ENCODE data around the gene ACACB.

ACACB gene

DNA sequence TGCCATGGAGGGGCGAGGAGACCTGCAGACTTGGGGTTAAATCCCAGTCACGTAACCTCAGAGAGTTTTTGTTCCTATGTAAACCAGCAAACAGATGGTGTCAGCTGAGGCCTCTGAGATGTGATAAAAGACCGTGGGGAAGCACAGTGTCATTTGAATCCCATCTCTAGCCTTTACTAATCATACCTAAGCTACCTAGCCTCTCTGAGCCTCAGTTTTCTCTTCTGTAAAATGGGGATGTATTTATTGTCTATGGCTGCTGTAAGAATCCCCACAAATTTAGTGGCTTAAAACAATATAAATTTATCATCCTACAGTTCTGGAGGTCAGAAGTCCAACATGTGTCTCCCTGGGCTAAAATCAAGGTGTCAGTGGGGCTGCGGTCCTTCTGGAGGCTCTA is 158.8 kb downstream of the ACACB start:
- TF ChIP-seq, protein P1, sequence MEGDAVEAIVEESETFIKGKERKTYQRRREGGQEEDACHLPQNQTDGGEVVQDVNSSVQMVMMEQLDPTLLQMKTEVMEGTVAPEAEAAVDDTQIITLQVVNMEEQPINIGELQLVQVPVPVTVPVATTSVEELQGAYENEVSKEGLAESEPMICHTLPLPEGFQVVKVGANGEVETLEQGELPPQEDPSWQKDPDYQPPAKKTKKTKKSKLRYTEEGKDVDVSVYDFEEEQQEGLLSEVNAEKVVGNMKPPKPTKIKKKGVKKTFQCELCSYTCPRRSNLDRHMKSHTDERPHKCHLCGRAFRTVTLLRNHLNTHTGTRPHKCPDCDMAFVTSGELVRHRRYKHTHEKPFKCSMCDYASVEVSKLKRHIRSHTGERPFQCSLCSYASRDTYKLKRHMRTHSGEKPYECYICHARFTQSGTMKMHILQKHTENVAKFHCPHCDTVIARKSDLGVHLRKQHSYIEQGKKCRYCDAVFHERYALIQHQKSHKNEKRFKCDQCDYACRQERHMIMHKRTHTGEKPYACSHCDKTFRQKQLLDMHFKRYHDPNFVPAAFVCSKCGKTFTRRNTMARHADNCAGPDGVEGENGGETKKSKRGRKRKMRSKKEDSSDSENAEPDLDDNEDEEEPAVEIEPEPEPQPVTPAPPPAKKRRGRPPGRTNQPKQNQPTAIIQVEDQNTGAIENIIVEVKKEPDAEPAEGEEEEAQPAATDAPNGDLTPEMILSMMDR (IDR thresholded peaks at IDR 0.05; ENCODE audit: low read length, missing control alignments): no peak
- H3K4me3 ChIP-seq (replicated peaks; ENCODE audit: low read depth, low read length): no peak overlapping the region
- DNase-seq (ENCODE audit: low read depth): no peak

DNA sequence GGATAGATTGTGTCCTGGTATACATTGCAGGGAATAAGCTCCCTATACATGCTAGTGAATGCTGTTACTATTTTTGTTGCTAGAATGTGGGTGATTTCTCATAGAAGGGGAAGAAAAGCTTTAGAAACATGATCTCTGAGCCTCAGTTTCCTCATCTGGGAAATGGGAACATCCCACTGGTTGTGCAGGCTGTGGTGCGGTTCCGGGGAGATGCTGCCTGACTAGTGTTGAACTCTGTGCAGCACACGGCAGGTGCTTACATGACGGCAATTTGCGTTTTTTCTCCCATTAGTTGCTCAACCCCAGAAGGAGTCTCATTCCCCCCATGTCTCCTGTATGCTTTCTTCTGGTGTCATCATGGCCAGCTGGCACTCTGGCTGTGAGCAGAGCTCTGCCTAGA is 159.8 kb downstream of the ACACB start:
- TF ChIP-seq, protein P1 (IDR thresholded peaks at IDR 0.05; ENCODE audit: low read length, missing control alignments): no peak
- no peak for DNase-seq (ENCODE audit: low read depth)
- H3K4me3 ChIP-seq (replicated peaks; ENCODE audit: low read depth, low read length): no peak overlapping the region

DNA sequence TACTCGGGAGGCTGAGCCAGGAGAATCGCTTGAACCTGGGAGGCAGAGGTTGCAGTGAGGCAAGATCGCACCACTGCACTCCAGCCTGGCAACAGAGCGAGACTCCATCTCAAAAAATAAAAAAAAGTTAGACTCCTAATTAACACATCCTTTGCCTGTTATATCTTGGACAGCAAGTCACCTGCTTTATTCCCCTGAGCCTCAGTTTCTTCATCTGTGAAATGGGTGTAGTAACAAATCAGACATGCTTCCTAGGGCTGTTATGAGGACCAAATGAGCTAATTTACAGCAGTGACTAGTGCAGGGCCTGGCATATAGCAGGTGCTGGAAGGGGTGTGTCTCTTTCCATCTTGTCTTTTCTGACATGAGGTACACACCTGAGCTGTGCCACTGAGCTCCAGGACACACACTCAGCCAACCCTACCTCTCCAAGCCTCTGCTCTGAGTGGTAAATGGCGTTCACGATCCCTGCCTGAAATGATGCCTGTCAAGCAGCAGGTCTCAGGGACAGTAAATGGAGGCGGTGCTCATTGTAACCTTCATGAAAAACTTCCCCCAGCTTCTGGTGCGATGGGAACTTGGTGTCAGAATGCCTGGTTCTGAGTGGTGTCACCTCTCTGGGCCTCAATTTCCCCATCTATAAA is 161.0 kb downstream of the ACACB start:
- H3K4me3 ChIP-seq (replicated peaks; ENCODE audit: low read depth, low read length): no peak overlapping the region
- DNase-seq (ENCODE audit: low read depth): no peak
- TF ChIP-seq, protein P1 (IDR thresholded peaks at IDR 0.05; ENCODE audit: low read length, missing control alignments): no peak

DNA sequence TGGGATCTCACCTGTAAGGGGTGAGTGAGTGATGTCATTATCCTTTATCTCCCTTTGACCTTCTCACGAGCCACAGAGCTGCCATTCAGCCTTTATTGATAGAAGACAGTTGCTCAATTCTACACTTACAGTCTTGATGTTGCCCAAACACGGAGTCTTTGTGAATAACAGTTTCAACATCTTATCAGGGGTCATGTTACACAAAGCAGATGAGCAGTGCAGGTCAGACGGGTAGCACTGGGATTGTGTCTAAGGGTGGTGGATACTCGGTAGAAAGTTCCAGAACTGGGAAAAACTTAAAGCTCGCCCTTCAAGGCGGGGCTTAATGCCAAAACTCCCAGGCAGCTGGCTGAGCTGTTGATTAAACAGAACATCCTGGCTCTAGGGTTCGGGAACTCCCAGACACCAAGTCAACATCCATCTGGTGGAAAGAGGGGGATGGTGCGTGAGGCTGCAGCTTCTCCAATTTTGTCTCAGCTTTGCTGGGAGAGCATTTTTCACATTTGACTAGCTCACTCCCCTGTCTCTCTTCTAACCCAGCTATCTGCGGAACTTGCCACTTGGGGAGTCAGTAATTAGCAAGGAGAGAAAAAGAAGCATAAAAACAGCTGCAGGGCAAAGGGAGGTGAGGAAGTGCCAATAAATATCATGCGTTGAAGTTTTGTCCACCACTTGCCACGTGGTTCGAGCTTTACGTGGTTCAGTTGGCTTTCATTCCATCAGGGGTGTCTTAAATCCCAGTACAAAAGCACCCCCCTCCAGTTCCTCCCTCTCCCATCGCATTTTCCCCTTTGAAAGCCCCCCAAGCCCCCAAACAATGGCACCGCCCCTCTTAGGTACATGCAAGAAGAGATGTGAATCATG is 161.7 kb downstream of the ACACB start:
- TF ChIP-seq, protein P1 (IDR thresholded peaks at IDR 0.05; ENCODE audit: low read length, missing control alignments): no peak
- H3K4me3 ChIP-seq (replicated peaks; ENCODE audit: low read depth, low read length): no peak overlapping the region
- DNase-seq (ENCODE audit: low read depth): peak; percentile 11

DNA sequence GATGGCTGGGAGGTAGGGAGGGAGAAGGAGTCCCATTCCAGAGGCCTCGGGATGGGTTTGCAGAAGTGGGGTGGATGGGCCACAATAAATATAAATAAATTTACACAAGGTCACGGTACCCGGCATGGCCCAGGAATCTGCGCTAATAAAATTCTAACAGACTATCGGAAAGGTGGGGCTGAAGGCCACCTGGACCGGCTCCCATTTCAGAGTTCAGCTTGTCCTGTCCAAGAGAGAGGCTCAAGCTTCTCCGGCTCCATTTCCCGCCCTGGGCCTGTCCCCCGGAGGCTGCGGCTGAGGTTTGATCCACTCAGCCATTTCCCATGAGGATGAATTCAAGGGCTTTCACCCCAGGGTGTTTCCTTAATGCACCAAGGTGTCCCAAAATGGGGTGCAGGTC is 162.5 kb downstream of the ACACB start:
- DNase-seq (ENCODE audit: low read depth): no peak
- TF ChIP-seq, protein P1 (IDR thresholded peaks at IDR 0.05; ENCODE audit: low read length, missing control alignments): no peak
- no peak overlapping the region for H3K4me3 ChIP-seq (replicated peaks; ENCODE audit: low read depth, low read length)

DNA sequence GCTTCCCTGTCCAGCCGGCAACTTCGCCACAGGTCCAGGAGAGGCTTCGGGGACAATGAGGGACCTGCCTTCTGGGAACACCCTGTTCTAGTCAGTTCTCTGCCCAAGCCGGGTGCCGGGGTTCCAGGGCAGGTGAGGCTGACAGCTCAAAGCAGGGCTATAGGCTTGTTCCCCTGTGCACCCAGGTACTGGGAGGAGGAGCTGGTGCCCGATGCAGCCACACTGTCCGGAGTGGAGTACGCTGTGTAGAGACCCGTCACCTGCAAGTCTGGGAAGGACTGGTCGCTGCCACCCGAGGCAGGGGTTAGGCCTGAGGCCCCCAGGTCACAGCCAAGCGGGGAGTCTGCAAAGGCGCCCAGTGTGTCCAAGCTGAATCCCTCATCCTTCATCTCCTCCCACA is 163.1 kb downstream of the ACACB start:
- no peak overlapping the region for H3K4me3 ChIP-seq (replicated peaks; ENCODE audit: low read depth, low read length)
- TF ChIP-seq, protein P1 (IDR thresholded peaks at IDR 0.05; ENCODE audit: low read length, missing control alignments): no peak
- no peak for DNase-seq (ENCODE audit: low read depth)

Measured in fibroblast of pulmonary artery (primary cell).